Calu3 (cell line): Measurements from ENCODE around the gene ADA. TPM values are rescaled to one million over a fixed set of nuclear protein-coding genes. Genes with fewer than 3 reads are reported as not detected.

Source experiments
- BruUV-seq: library from RNA; stranded (reverse); fragments of 400-500 nt; replicated peaks from 2 replicates; lab custom pipeline; 2021; lab: Mats Ljungman, UMichigan
- CTCF ChIA-PET: fragments of 300-600 bp; sonication (Branson Sonifier 250); formaldehyde crosslinking; loops from one replicate; lab custom pipeline; 2022; ENCODE audit warnings: antibody characterized with exemption; lab: Charles Lee
- DNase-seq: peaks from one replicate; pipeline ENCODE4 v3.0.0; 2022
- H3K27ac Mint-ChIP-seq: one replicate; pipeline ENCODE4 v1.8.0; 2022; ENCODE audit warnings: mixed read lengths; ENCODE audit not compliant: unreplicated experiment
- H3K27me3 Mint-ChIP-seq: one replicate; pipeline ENCODE4 v1.8.0; 2022; ENCODE audit warnings: mixed read lengths; ENCODE audit not compliant: unreplicated experiment
- H3K36me3 Mint-ChIP-seq: one replicate; pipeline ENCODE4 v1.8.0; 2022; ENCODE audit warnings: mild to moderate bottlenecking, moderate library complexity, mixed read lengths; ENCODE audit not compliant: insufficient read depth, unreplicated experiment
- H3K4me1 Mint-ChIP-seq: one replicate; pipeline ENCODE4 v1.8.0; 2022; ENCODE audit warnings: mild to moderate bottlenecking, low read depth, mixed read lengths; ENCODE audit not compliant: unreplicated experiment
- H3K4me3 Mint-ChIP-seq: one replicate; pipeline ENCODE4 v1.8.0; 2022; ENCODE audit warnings: mild to moderate bottlenecking, low read depth, moderate library complexity, mixed read lengths; ENCODE audit not compliant: unreplicated experiment
- H3K9me3 Mint-ChIP-seq: one replicate; pipeline ENCODE4 v1.8.0; 2022; ENCODE audit warnings: low read depth, mixed read lengths; ENCODE audit not compliant: unreplicated experiment
- CTCF ChIP-seq: fragments of 200-600 bp; IDR thresholded peaks from one replicate; pipeline ENCODE4 v1.8.0; 2022; ENCODE audit warnings: antibody characterized with exemption; ENCODE audit not compliant: unreplicated experiment
- intact Hi-C: fragments of 100-400 bp; cut with micrococcal nuclease; formaldehyde crosslinking; loops from one replicate; pipeline ENCODE4 v1.10.0; 2022; ENCODE audit not compliant: unreplicated experiment
- total RNA-seq: library from RNA; stranded (reverse); gene quantifications from 2 replicates; pipeline ENCODE4 v1.2.3, GENCODE V29; 2022

ADA gene
- total RNA-seq, 1 experiment from 2014 or later: 7.5 TPM

- CTCF ChIA-PET: no interaction called here
- Mint-ChIP-seq H3K9me3 (no peaks in the 10 kb centered on the region), H3K4me1 (peaks cover 31% of the 10 kb centered on the region), H3K27me3 (no peaks in the 10 kb centered on the region), H3K36me3 (no peaks in the 10 kb centered on the region), H3K4me3 (no peak overlapping the region), H3K27ac (no peak overlapping the region)
- BruUV-seq: no TSS peak
- no peak for TF ChIP-seq CTCF
- DNase-seq: no peak
- intact Hi-C loops: no loop called here
Measured at GRCh38 chr20:44646023-44646640, 5.4 kb downstream of the ADA start.

- H3K4me1 Mint-ChIP-seq: peaks cover 35% of the 10 kb centered on the region
- no TSS peak for BruUV-seq
Measured at GRCh38 chr20:44644667-44645131, 6.8 kb downstream of the ADA start.

GRCh38 chr20:44644230-44644617, 7.3 kb downstream of the ADA start:
- H3K27me3 Mint-ChIP-seq: no peaks in the 10 kb centered on the region
- peaks cover 35% of the 10 kb centered on the region for H3K4me1 Mint-ChIP-seq
- intact Hi-C loops: no loop called here
- CTCF ChIA-PET: no interaction called here
- H3K27ac Mint-ChIP-seq: no peak overlapping the region
- H3K9me3 Mint-ChIP-seq: no peaks in the 10 kb centered on the region
- TF ChIP-seq CTCF: no peak
- H3K36me3 Mint-ChIP-seq: no peaks in the 10 kb centered on the region
- H3K4me3 Mint-ChIP-seq: no peak overlapping the region
- DNase-seq: no peak
- no TSS peak for BruUV-seq

More at GRCh38 chr20:44644667-44645131, 6.8 kb downstream of the ADA start:
- Mint-ChIP-seq H3K36me3 (no peaks in the 10 kb centered on the region), H3K4me3 (no peak overlapping the region), H3K27ac (no peak overlapping the region), H3K9me3 (no peaks in the 10 kb centered on the region), H3K27me3 (no peaks in the 10 kb centered on the region)
- no peak for TF ChIP-seq CTCF
- DNase-seq: no peak
- CTCF ChIA-PET: no interaction called here
- intact Hi-C loops: no loop called here

GRCh38 chr20:44643596-44644229, 7.8 kb downstream of the ADA start:
- no peaks in the 10 kb centered on the region for H3K9me3 Mint-ChIP-seq
- TF ChIP-seq CTCF: no peak
- no TSS peak for BruUV-seq
- intact Hi-C loops: no loop called here
- H3K27ac Mint-ChIP-seq: peak overlapping the region; percentile 28
- H3K4me3 Mint-ChIP-seq: no peak overlapping the region
- CTCF ChIA-PET: interaction anchor here (1.0 kb wide), 1 partner anchor 10 kb away, joined by 3 read pairs; no protein-coding TSS in a partner anchor
- no peaks in the 10 kb centered on the region for H3K27me3 Mint-ChIP-seq
- H3K4me1 Mint-ChIP-seq: peaks cover 35% of the 10 kb centered on the region
- peak; percentile 51 for DNase-seq
- no peaks in the 10 kb centered on the region for H3K36me3 Mint-ChIP-seq
